CD4-positive, alpha-beta T cell treated with Interleukin-17A for 1 hour (primary cell): ENCODE data around the gene CCNQ.
A peak's percentile ranks its signal among the peaks of the same experiment; 100 is the strongest.

Experiments
- DNase-seq: peaks from one replicate; pipeline ENCODE4 v3.0.0-alpha.2; 2020

Gene CCNQ

GRCh38 chrX:153595859-153596857 lies 2.8 kb downstream of the CCNQ start:
- DNase-seq: no peak

GRCh38 chrX:153595387-153595786 lies 3.6 kb downstream of the CCNQ start:
- no peak for DNase-seq

GRCh38 chrX:153593811-153594500 lies 5.0 kb downstream of the CCNQ start:
- DNase-seq: no peak

- no peak for DNase-seq
These were observed 5.8 kb downstream of the CCNQ start for GRCh38 chrX:153592966-153593688.

GRCh38 chrX:153592091-153592833 lies 6.7 kb downstream of the CCNQ start:
- no peak for DNase-seq

- no peak for DNase-seq
These were observed 7.7 kb downstream of the CCNQ start for GRCh38 chrX:153590961-153591956.

- DNase-seq: no peak
These were observed 10.0 kb downstream of the CCNQ start for GRCh38 chrX:153588782-153589446.

- DNase-seq: no peak
These were observed 10.7 kb downstream of the CCNQ start for GRCh38 chrX:153588021-153588781.

- DNase-seq: no peak
These were observed 11.6 kb downstream of the CCNQ start for GRCh38 chrX:153587342-153587741.

GRCh38 chrX:153585827-153586226 lies 13.1 kb downstream of the CCNQ start:
- DNase-seq: no peak

- no peak for DNase-seq
These were observed 15.5 kb downstream of the CCNQ start for GRCh38 chrX:153583433-153583832.

- DNase-seq: peak; percentile 72
These were observed 16.0 kb downstream of the CCNQ start for GRCh38 chrX:153582896-153583295.

GRCh38 chrX:153580700-153581386 lies 18.1 kb downstream of the CCNQ start:
- no peak for DNase-seq

GRCh38 chrX:153578889-153579288 lies 20.1 kb downstream of the CCNQ start:
- DNase-seq: no peak

GRCh38 chrX:153578200-153578835 lies 20.6 kb downstream of the CCNQ start:
- no peak for DNase-seq

- no peak for DNase-seq
These were observed 22.0 kb downstream of the CCNQ start for GRCh38 chrX:153576961-153577360.

GRCh38 chrX:153576239-153576870 lies 22.6 kb downstream of the CCNQ start:
- no peak for DNase-seq

GRCh38 chrX:153573984-153574383 lies 25.0 kb downstream of the CCNQ start:
- no peak for DNase-seq
